Suppressor macrophage treated with lipopolysaccharide for 4 hours (primary cell): ENCODE measurements around the gene CPPED1.
A peak's percentile ranks its signal among the peaks of the same experiment; 100 is the strongest.

Experiments
- DNase-seq: peaks from one replicate; pipeline ENCODE4 v3.0.0-alpha.2; 2020

Gene CPPED1

GRCh38 chr16:12764813-12765488, 38.7 kb downstream of the CPPED1 start:
- DNase-seq, result no peak

GRCh38 chr16:12763517-12763916, 40.2 kb downstream of the CPPED1 start:
- DNase-seq, result no peak

- no peak for DNase-seq
Measured at GRCh38 chr16:12760819-12761611, 42.7 kb downstream of the CPPED1 start.

- DNase-seq, result no peak
Measured at GRCh38 chr16:12758670-12759558, 44.8 kb downstream of the CPPED1 start.

- DNase-seq, result peak; percentile 64
Measured at GRCh38 chr16:12758031-12758669, 45.5 kb downstream of the CPPED1 start.

GRCh38 chr16:12757546-12757945, 46.1 kb downstream of the CPPED1 start:
- DNase-seq, result no peak

- no peak for DNase-seq
Measured at GRCh38 chr16:12754824-12755543, 48.7 kb downstream of the CPPED1 start.

- DNase-seq, result no peak
Measured at GRCh38 chr16:12753203-12754023, 50.3 kb downstream of the CPPED1 start.

GRCh38 chr16:12752159-12752558, 51.5 kb downstream of the CPPED1 start:
- no peak for DNase-seq

- no peak for DNase-seq
Measured at GRCh38 chr16:12750554-12750918, 53.2 kb downstream of the CPPED1 start.

GRCh38 chr16:12749076-12749475, 54.6 kb downstream of the CPPED1 start:
- DNase-seq, result no peak

- no peak for DNase-seq
Measured at GRCh38 chr16:12747827-12748226, 55.9 kb downstream of the CPPED1 start.

GRCh38 chr16:12747261-12747660, 56.4 kb downstream of the CPPED1 start:
- no peak for DNase-seq

- DNase-seq, result no peak
Measured at GRCh38 chr16:12744860-12745259, 58.8 kb downstream of the CPPED1 start.

GRCh38 chr16:12742741-12743140, 60.9 kb downstream of the CPPED1 start:
- peak; percentile 67 for DNase-seq

- no peak for DNase-seq
Measured at GRCh38 chr16:12740986-12741610, 62.6 kb downstream of the CPPED1 start.

- no peak for DNase-seq
Measured at GRCh38 chr16:12739738-12740137, 63.9 kb downstream of the CPPED1 start.

GRCh38 chr16:12737563-12737962, 66.1 kb downstream of the CPPED1 start:
- DNase-seq, result no peak

- DNase-seq, result no peak
Measured at GRCh38 chr16:12735805-12736204, 67.9 kb downstream of the CPPED1 start.

- DNase-seq, result no peak
Measured at GRCh38 chr16:12732600-12732999, 71.1 kb downstream of the CPPED1 start.

GRCh38 chr16:12729448-12729847, 74.2 kb downstream of the CPPED1 start:
- DNase-seq, result no peak
